MV-4-11 (cell line): ENCODE measurements around the gene MAPK13.

ENCODE experiments used
- DNase-seq: peaks from one replicate; lab custom pipeline; 2025; lab: John Stamatoyannopoulos, UW

MAPK13 gene

DNA sequence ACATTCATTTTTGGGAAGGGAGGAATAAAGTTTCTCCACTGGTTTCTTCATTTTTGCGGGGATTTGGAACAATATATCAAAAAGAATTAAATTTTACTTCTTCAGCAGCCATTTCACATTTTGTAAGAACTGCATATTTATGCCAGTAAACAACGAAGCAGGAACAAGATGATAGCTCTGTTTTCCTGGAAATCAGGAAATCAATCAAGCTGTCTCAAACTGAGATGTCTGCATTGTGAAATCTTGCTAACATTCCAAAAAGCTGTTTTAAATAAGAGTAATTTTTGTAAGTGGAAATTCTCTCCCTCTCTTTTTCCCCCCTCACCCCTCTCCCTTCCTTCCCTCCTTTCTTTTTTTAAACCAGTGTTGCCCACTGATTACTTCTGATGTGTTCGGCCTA, 20.0 kb downstream of the MAPK13 start:
- DNase-seq, result no peak

DNA sequence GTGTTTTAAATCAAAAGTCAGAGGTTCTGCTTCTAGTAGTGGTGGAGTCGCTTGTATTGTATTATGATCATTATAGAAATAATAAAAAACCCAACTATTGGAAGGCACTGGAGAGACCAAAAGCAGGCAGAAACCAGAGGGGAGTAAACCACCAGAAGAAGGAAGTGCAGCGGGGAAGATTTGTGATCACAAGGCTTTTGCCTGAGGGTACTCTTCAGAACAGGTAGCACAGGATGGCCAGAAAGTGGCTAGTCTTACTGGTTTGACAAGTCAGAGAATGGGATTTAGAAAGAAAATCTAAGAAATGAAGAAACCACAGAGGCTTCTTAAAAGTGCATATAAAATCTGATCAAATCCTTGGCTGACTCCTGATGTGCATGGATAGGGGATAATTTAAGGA, 24.0 kb downstream of the MAPK13 start:
- DNase-seq, result no peak

DNA sequence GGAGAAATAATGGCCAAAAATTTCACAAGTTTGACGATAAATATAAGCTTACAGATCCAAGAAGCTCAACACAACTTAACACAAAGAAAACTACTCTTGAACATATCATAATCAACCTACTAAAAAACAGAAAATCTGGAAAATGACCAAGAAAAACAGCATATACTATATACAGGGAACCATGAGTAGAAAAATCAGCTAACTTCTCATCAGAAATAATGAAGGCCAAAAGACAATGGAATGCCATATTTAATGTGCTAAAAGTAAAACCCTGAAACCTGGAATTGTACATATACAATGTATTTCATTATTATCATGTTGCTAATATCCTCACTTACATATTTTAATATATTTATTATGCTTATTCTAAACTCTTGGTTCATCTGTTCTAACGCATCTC, 25.3 kb downstream of the MAPK13 start:
- DNase-seq, result no peak

DNA sequence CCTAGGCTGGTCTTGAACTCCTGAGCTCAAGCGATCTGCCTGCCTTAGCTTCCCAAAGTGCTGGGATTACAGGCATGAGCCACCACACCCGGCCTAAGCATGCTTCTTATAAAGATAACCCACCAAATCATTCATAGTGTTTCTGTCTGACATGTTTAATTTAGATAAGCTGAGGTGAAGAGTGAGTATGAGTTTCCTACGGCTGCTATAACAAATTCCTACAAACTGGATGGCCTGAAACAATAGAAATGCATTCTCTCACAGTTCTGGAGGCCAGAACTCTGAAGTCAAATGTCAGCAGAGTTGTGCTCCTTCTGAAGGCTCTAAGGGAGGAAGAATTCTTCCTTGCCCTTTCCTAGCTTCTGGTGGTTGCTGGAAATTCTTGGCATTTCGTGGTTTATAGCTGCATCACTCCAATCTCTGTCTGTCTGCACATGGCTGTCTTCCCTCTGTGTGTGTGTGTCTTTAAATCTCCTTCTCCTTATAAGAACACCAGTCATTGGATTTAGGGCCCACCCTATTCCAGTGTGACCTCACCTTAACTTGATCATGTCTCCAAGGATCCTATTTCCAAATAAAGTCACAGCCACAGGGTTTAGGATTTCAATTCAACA, 29.9 kb downstream of the MAPK13 start:
- no peak for DNase-seq

DNA sequence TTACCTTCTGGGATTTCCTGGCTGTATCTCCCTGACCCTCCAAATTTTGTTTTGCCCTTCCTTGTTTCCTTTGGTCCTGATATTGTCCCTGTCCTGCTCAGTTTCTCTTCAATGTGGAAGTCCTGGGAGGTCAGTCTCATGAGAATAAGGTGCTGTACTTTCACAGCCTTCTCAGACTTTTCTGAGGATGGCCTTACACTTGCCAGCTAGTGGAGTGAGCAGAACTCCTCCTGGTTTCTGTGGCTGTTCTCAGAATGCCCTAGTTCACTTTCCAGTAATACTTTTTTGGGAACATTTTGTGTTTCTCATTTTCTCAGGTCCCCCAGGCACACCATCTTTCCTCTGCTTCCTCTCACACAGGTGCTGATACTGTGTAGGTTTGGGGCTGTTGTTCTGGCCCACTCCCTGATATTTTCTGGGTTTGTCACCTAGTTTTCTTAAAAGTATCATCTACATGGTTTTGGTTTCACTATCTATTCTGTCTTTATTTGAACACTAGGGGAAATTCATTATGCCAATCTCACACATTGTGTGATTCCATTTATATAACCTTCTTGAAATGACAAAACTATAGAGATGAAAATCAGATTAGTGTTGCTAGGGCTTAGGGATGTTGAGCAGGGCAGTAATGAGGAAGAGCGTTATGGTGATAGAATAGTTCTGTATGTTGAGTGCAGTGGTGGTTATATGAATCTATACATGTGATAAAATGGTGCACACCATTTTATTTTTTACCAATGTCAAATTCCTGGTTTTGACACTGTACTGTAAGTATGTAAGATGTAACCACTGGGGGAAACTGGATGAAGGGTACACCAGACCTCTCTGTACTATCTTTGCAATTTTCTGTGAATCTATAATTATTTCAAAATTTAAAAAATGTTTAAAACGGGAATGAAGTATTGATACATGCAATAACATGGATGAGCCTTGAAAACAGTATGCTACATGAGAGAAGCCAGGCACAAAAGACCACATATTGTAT, 39.0 kb downstream of the MAPK13 start:
- no peak for DNase-seq

DNA sequence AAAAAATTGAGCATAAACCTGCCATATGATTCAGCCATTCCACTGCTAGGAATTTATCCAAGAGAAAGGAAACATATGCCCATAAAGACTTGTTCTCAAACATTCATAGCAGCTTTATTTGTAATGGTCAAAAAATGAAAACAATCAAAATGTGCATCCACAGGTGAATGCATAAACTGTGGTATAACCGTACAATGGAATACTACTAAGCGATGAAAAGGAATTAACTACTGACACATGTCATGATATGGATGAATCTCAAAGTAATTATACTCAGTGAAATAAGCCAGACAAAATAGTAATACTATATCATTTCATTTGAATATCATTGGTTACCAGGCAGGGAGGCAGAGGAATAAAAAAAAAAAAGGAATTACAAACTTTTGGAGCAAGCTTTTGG, 40.4 kb downstream of the MAPK13 start:
- no peak for DNase-seq

DNA sequence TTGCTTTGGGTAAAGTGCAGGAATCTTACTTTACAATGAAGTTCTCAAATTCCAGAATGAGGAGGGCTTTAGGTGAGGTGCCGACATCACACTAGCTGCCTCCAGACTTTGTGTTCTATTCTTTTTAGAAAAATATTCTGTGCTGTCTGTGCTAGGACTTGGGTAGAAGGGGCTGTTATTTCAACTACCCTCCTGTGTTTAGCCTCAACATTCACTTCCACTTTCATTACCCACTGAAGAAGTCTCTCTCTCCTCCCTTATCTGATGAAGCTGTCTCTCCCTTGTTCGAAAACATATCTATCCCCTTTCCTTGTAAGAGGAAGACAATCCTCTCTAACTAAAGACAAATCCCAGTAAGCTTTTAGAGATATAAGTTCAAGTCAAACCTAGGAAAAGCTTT, 41.3 kb downstream of the MAPK13 start:
- peak; percentile 25 for DNase-seq

DNA sequence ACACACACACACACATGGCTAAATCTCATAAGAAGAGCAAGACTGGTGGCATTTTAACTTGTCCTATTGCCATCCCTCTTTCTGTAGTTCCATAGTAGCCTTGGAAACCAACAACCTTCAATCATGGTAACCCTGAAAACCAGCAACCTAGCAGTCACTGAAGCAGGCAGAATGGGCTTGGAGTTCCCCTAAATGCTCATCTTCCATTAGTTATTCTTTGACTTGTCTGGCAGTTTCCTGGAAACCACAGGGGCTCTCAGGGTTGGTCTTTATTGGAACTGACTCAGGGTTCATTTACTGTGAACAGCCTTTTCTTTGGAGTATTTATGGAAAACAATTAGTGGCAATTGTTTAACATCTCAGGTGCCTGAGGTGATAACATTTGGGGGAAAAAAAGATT, 46.9 kb downstream of the MAPK13 start:
- no peak for DNase-seq

DNA sequence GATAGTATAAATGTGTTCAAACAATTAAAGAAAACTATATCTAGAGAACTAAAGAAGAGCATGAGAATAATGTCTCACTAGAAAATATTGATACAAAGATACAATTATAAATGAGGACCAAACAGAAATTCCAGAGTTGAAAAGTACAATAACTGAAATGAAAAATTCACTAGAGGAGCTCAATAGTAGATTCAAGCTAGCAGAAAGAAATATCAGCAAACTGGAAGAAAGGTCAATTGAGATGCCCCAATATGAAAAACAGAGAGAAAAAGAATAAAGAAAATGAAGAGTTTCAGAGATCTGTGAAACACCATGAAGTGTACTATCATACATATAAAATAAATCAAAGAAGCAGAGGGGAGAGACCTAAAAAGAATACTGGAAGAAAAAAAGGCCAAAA, 48.2 kb downstream of the MAPK13 start:
- DNase-seq, result no peak

DNA sequence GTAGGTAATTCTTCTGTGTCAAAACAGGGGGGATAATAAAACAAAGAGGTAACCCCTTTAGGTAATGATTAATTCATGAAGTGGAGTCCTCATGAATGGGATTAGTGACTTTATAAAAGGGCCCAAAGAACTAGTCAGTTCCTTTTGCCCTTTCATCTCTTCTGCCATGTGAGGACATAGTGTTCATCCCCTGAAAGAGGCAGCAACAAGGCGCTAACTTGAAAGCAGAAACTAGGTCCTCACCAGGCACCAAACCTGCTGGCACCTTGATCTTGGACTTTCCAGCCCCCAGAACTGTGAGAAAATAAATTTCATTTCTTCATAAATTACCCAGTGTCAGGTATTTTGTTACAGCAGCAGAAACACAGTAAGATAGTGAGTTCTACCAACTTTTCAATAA, 49.8 kb downstream of the MAPK13 start:
- no peak for DNase-seq

DNA sequence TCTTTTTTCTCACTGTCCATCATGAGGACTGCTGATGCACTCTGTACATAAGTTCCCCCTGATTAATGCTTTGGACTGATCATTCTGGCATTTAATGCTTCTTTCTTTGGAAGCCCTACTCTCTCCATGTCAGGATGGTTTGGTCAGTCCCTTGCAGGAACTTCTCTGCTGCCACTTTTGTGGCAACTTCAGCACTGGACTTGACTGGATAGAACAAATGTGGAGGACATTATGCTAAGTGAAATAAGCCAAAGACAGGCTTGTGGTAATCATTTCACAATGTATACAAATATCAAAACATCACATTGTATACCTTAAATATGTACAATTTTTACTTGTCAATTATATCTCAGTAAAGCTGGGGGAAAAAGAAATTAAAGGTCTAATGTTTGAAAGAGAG, 54.0 kb downstream of the MAPK13 start:
- DNase-seq, result no peak

DNA sequence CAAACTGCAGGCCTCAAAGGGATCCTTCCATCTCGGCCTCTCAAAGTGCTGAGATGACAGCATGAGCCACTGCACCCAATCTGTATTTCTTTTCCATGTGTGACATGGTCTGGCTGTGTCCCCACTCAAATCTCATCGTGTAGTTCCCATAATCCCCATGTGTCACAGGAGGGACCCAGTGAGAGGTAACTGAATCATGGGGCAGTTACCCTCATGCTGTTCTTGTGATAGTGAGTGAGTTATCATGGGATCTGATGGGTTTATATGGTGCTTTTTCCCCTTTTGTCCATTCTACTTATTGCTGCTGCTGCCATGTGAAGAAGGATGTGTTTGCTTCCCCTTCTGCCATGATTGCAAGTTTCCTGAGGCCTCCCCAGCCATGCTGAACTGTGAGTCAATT, 55.9 kb downstream of the MAPK13 start:
- no peak for DNase-seq

DNA sequence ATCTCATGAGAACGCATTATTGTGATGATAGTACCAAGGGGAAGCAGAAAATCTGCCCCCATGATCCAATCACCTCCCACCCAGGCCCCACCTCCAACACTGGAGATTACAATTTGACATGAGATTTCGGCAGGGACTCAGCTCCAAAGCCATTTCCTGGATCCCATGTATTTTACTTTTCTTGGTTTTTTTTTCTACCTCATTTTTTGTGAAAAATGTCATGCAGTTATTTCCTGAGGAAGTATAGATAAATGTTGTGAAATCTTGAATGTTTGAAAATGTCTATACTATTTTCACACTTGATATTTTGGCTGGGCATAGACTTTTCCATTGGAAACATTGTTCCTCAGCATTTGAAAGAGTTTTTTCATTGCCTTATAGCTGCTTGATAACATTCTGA, 57.1 kb downstream of the MAPK13 start:
- DNase-seq, result peak; percentile 34
